ENCODE measurements around the gene PNISR. TPM values are rescaled to one million over a fixed set of nuclear protein-coding genes. Genes with fewer than 3 reads are reported as not detected.

The PNISR gene
- total RNA-seq, 1 donor from 2014 or later: 34.4 TPM

DNA sequence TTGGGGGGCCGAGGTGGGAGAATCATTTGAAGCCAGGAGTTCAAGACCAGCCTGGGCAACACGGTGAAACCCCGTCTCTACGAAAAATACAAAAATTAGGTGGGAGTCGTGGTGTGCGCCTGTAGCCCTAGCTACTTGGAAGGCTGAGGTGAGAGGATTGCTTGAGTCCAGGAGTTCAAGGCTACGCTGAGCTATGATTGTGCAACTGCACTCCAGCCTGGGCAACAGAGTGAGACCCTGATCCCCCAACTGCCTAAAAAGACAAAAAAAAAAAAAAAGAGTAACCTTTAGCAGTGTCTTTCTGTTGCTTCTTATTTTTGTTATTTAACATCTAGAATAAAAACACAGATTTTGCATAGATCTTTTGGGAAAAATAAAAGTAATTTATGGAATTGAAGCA lies 18.0 kb downstream of the PNISR start:
- DNase-seq (ENCODE audit: low spot score): no peak
- no peak for ATAC-seq

- ATAC-seq (no peak), DNase-seq (ENCODE audit: low spot score) (no peak)
Measured at GRCh38 chr6:99402448-99402847, 22.7 kb downstream of the PNISR start.

DNA sequence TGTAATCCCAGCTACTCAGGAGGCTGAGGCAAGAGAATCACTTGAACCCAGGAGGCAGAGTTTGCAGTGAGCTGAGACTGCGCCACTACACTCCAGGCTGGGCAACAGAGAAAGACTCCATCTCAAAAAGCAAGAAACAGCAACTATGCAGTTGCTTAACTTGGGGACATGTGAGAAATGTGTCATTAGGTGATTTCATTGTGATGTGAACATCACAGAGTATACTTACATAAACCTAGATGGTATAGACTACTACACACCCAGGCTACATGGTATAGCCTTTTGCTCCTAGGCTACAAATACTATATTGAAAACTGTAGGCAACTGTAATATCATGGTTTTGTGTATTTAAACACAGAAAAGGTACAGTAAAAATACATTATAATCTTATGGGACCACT lies 27.8 kb downstream of the PNISR start:
- DNase-seq (ENCODE audit: low spot score): no peak
- no peak for ATAC-seq

DNA sequence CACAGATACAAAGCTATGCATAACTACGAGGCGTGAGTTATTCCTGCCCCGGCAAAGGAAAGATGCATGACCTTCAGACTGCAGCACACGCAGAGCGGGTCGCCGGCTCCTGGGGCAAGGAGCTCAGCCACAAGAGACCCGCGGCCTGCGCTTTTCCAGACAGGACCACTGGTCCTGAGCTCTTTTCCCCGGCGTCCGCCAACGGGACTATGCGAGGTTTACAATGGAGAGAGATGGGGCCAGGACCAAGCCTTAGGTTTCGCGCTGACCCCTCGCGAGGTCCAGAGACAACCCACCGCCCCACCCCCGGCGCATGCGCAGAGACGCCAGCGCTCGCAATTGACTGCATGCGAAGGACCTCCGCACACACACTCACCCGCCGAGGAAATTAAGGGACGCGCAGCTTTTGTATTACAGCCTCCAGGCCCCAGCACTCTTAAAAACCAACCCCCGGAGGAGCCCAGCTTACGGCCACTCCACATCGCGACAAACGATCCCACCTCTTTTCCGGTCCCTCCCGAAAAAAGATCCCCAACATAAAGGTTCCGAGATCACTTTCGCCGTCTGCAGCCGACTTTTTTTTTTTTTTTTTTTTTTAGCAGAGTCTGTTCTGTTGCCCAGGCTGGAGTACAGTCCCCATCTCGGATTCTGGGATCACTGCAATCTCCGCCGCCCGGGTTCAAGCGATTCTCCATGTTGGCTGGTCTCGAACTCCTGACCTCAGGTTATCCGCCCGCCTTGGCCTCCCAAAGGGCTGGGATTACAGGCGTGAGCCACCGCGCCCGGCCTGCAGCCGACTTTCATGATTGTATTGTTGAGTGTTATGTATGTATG lies 31.2 kb downstream of the PNISR start, which contains the start of gene COQ3:
Gene COQ3, minus strand, starts transcription at position 498 of the 834 bp plus-strand sequence. Its CDS starts 16 bp downstream, at position 482.
- peak; percentile 91 for ATAC-seq

GRCh38 chr6:99393366-99393697 lies 31.8 kb downstream of the PNISR start:
- ATAC-seq (peak; percentile 41), DNase-seq (ENCODE audit: low spot score) (no peak)

More for the DNA sequence above, 31.2 kb downstream of the PNISR start, which contains the start of gene COQ3:
- peak; percentile 78 for DNase-seq (ENCODE audit: low spot score)

GRCh38 chr6:99390896-99391295 lies 34.2 kb downstream of the PNISR start:
- no peak for ATAC-seq
- DNase-seq (ENCODE audit: low spot score): no peak

- DNase-seq (ENCODE audit: low spot score) (no peak), ATAC-seq (no peak)
Measured at GRCh38 chr6:99384507-99384906, 40.6 kb downstream of the PNISR start.

DNA sequence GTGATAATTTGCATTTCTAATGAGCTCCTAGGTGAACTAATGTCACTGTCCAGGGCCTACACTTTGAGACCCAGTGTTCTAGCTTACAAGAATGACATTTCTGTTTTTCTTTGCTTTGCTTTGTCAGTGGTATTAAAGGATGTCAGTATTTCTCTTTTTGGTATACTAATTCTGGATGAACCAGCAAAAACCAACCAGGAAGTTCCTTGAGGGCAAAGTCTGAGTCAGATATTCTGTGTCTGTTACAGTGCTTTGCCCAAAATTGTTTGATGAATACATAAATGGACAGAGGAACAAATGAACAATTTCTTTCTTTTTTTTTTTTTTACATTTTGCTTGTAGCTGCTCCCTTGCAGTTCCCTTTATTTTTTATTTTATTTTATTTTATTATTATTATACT lies 46.5 kb downstream of the PNISR start:
- DNase-seq (ENCODE audit: low spot score) (no peak), ATAC-seq (no peak)

GRCh38 chr6:99369533-99369932 lies 55.6 kb downstream of the PNISR start:
- ATAC-seq: no peak
- no peak for DNase-seq (ENCODE audit: low spot score)

DNA sequence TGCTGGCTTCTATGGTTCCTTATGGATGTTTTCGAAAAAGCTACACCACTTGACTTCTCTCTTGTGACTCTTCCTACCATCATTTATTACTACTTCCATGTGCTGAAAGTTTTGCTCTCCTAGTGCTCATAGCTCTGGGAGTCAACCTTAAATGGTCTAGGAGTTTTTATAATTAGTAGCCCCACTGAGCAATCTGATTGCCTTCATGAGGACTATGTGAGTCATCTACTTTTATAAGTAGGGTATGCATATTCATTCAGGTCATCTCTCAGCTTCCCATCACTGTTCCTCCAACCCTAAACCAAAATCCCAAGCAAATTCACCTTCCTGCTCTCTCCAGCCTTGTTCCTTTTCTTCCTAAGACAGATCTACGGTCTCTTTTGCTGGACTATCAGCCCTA lies 58.3 kb downstream of the PNISR start:
- DNase-seq (ENCODE audit: low spot score): no peak
- no peak for ATAC-seq

- DNase-seq (ENCODE audit: low spot score) (no peak), ATAC-seq (no peak)
Measured at GRCh38 chr6:99364026-99364425, 61.1 kb downstream of the PNISR start.

- ATAC-seq (no peak), DNase-seq (ENCODE audit: low spot score) (no peak)
Measured at GRCh38 chr6:99362678-99363268, 62.3 kb downstream of the PNISR start.

DNA sequence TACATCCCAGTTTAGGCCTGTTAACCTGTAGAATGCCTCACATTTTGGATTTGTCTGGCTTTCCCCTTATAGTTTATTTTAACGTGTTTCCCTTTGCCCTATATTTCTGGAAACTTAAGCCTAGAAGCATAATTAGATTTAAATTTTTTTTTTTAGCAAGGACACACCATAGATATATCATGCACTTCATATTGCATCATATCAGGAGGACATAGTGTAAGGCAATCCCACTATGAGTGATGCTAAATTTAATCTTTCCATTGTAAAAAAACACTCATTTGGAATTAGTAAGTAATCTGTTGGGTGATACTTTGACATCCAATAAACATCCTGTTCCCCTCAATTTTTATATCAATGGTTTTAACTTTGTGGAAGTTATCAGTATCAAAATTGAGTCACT lies 65.3 kb downstream of the PNISR start:
- DNase-seq (ENCODE audit: low spot score) (no peak), ATAC-seq (no peak)

DNA sequence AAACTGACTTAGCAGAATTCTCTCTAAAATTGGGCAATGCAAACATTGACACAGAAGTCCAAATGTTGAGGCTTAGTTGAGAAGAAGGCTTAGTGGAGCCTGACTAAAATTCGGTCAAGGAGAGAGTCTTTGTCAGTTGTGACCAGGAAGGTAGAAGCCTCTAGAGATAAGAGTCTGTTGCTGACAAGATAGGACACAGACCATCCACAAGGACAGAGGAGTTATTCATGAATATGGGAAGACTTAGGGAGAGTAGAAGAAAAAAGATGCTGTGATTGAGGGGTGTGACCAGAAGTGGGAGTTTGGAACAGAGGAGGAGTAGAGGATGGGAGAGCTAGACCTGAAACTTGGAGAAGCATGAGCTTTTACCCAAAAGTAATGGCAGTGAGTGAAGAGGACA lies 68.5 kb downstream of the PNISR start:
- no peak for ATAC-seq
- DNase-seq (ENCODE audit: low spot score): no peak

DNA sequence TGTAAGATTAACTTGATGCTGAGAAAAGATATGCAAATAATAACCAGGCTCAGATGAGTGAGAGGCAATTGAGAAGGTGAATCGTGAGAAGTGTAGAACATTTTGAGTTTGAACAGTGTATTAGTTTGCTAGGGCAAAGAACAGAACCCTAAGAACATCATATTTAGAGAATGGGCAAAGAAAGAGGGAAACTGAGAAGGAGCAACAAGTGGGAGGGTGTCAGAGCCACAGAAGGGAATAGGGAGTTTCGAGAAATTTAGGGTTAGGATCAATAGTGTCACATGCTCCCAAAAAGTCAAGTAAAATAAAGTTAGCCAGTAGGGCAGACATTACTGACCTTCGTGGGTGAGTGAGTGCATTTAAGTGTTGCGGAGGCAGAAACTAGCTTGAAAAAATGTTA lies 70.1 kb downstream of the PNISR start:
- no peak for ATAC-seq
- DNase-seq (ENCODE audit: low spot score): no peak

GRCh38 chr6:99353126-99353525 lies 72.0 kb downstream of the PNISR start:
- DNase-seq (ENCODE audit: low spot score) (no peak), ATAC-seq (no peak)

DNA sequence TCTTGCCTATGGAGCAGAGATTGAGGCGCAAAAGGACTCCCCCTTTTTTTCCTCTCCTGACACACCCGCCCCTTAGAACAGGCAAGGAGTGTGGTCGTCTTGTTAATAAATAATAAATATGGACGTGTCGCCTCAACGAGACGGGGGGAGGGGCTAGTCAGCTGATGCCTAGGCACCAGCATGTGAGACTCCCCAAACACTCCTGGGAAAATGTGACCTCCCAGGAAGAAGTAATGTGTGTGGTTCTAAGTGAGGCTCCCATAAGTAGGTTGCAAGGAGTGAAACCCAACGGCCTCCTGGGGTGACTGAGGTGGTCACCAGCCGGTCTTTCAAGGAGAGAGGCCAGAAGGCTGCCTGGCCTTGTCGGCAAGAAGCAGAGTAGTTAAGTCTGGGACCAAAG lies 74.5 kb downstream of the PNISR start:
- ATAC-seq: no peak
- no peak for DNase-seq (ENCODE audit: low spot score)

- DNase-seq (ENCODE audit: low spot score): peak; percentile 46
- ATAC-seq: peak; percentile 94
Measured at GRCh38 chr6:99349171-99350141, 75.7 kb downstream of the PNISR start, which contains the start of gene FAXC. TSS of gene FAXC (minus strand) at chr6:99349674. CDS start at chr6:99349372, 302 bp downstream.

DNA sequence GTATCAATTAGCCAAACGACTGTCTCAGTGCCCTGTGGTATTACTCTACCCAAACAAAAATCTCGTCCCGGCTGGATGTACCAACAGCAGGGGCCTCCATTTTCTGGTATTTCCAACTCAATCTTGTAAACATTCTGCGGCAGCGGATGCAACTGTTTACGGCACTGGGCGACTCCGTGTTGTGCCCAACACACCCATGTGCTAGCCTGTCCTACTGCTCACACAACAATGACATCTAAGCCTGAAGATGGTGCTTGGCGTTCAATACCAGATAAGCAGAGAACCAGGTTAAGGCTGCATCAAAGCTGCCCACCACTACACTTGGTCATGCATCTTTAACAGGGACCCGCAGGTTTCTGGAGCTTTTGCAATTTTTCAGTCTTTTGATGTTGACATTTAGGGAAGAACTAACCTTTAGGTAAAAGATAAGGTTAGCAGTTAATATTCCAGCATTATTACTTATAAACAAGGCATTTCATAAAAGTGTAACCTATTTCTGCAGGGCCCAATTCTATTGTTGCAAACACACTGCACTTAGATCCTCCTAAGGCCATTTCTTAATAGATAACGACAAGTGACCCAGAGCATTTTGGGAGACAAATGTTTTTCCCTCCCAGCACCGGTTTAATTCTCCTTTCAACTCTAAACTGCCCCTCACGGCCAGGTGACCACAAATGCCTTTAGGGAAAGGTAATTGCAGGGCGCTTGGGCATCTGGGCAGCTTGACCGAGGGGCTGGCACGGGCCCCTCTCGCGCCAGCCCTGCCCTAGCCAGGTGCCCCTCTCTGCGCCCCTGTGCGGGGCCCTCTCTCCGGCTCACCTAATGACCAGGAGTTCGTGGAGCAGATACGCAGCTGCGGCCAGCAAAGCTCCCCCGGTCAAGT lies 76.6 kb downstream of the PNISR start:
- ATAC-seq (no peak), DNase-seq (ENCODE audit: low spot score) (no peak)
